ENCODE results near the gene FXYD3. TPM values are rescaled to one million over a fixed set of nuclear protein-coding genes. Genes with fewer than 3 reads are reported as not detected.

Gene FXYD3
- total and polyA plus RNA-seq, 4 donors: 0.32 to 0.45 TPM; not detected in 2

- no peak overlapping the region for H3K4me3 ChIP-seq (ENCODE audit: low read depth in 1 of 3, low read length in 3 of 3)
- H3K27ac ChIP-seq (ENCODE audit: low read depth in 1 of 2, low read length in 2 of 2): no peak overlapping the region
- peaks cover 8 to 23% (median 16%) of the 10 kb centered on the region in 4 donors for H3K4me1 ChIP-seq (ENCODE audit: control insufficient read depth in 4 of 4, insufficient read depth in 4 of 4, low read length in 3 of 4)
- no peak for TF ChIP-seq GABPA (IDR thresholded peaks at IDR 0.05 in 1 of 2, conservative IDR thresholded peaks at IDR 0.05 in 1 of 2)
- no peak for TF ChIP-seq EGR1 (IDR thresholded peaks at IDR 0.05; ENCODE audit: low read depth in 2 of 2)
- TF ChIP-seq CTCF (IDR thresholded peaks at IDR 0.05; ENCODE audit: low read depth, low read length, missing input control): no peak
- no peak for TF ChIP-seq RAD21 (IDR thresholded peaks at IDR 0.05)
- TF ChIP-seq YY1 (IDR thresholded peaks at IDR 0.05): no peak
- TF ChIP-seq TAF1 (conservative IDR thresholded peaks at IDR 0.05): no peak
- TF ChIP-seq FOXA2 (IDR thresholded peaks at IDR 0.05): no peak
- no peak for TF ChIP-seq REST (IDR thresholded peaks at IDR 0.05)
- no peak for TF ChIP-seq SP1 (IDR thresholded peaks at IDR 0.05)
- no peak for TF ChIP-seq HNF4A (conservative IDR thresholded peaks at IDR 0.05)
- no peak for TF ChIP-seq JUND (IDR thresholded peaks at IDR 0.05)
- no peak for TF ChIP-seq HNF4G (IDR thresholded peaks at IDR 0.05)
- no peak for TF ChIP-seq ZBTB33 (IDR thresholded peaks at IDR 0.05)
- no peak for TF ChIP-seq ATF3 (IDR thresholded peaks at IDR 0.05)
- TF ChIP-seq RXRA (IDR thresholded peaks at IDR 0.05): no peak
- TF ChIP-seq MAX (IDR thresholded peaks at IDR 0.05): no peak
- TF ChIP-seq NR2F2 (IDR thresholded peaks at IDR 0.05): no peak
- TF ChIP-seq FOXA1 (IDR thresholded peaks at IDR 0.05): no peak
- no peaks in the 10 kb centered on the region for H3K27me3 ChIP-seq (ENCODE audit: control insufficient read depth in 4 of 4, insufficient read depth in 4 of 4, low read length in 3 of 4)
- H3K9ac ChIP-seq (ENCODE audit: low read depth in 1 of 2, low read length in 2 of 2): no peak overlapping the region
- WGBS: 30% methylated on average over 3 of the region's 3 CpGs
- H3K36me3 ChIP-seq (ENCODE audit: control insufficient read depth in 4 of 4, insufficient read depth in 3 of 4, low read depth in 1 of 4, low read length in 3 of 4): no peaks in the 10 kb centered on the region
- no peak for DNase-seq (ENCODE audit: low spot score)
- H3K9me3 ChIP-seq (ENCODE audit: control insufficient read depth in 4 of 4, low read length in 3 of 4): no peaks in the 10 kb centered on the region
These were observed 56.1 kb downstream of the FXYD3 start for GRCh38 chr19:35171730-35172129.

Small RNA genes lying within 50 kb of the gene (small RNA-seq; reads per million reads assigned to genes)
- not detected for gene AC020907.2

Other genes starting within 250 kb of the FXYD3 start
- 1 to 10 TPM; 1.8 TPM for gene ZNF30, start 188.9 kb upstream of the FXYD3 start, total RNA-seq
- gene ZNF30, start 188.9 kb upstream of the FXYD3 start, polyA plus RNA-seq: 1 to 10 TPM; 1.3 to 1.6 TPM
- 1 to 10 TPM; 4.8 to 4.9 TPM for gene ZNF792, start 151.6 kb upstream of the FXYD3 start, total RNA-seq
- 1 to 10 TPM in 1 of 2 donors, under 1 TPM in 1; 0.65 to 1.4 TPM for gene ZNF792, start 151.6 kb upstream of the FXYD3 start, polyA plus RNA-seq
- 10 to 100 TPM; 12.5 to 14.1 TPM for gene GRAMD1A, start 115.5 kb upstream of the FXYD3 start, total RNA-seq
- 1 to 10 TPM; 8.6 to 9.9 TPM for gene GRAMD1A, start 115.5 kb upstream of the FXYD3 start, polyA plus RNA-seq
- gene SCN1B, start 85.4 kb upstream of the FXYD3 start, total RNA-seq: 1 to 10 TPM; 2.0 to 4.9 TPM
- gene SCN1B, start 85.4 kb upstream of the FXYD3 start, polyA plus RNA-seq: 1 to 10 TPM; 1.6 to 5.8 TPM
- 100 to 1,000 TPM; 130 to 239 TPM for gene HPN, start 74.1 kb upstream of the FXYD3 start, total RNA-seq
- gene HPN, start 74.1 kb upstream of the FXYD3 start, polyA plus RNA-seq: 100 to 1,000 TPM; 430 to 535 TPM
- gene LGI4, start 19.2 kb downstream of the FXYD3 start, total RNA-seq: 1 to 10 TPM; 1.1 to 1.2 TPM
- 1 to 10 TPM in 1 of 2 donors, under 1 TPM in 1; 0.18 to 1.5 TPM for gene LGI4, start 19.2 kb downstream of the FXYD3 start, polyA plus RNA-seq
- gene FXYD1, start 23.0 kb downstream of the FXYD3 start, total RNA-seq: 10 to 100 TPM; 18.7 to 20.3 TPM
- gene FXYD1, start 23.0 kb downstream of the FXYD3 start, polyA plus RNA-seq: 100 to 1,000 TPM; 123 to 146 TPM
- under 1 TPM in 1 of 2 donors, not detected in 1; 0.08 TPM for gene FXYD7, start 27.4 kb downstream of the FXYD3 start, total RNA-seq
- under 1 TPM in 1 of 2 donors, not detected in 1; 0.09 TPM for gene FXYD7, start 27.4 kb downstream of the FXYD3 start, polyA plus RNA-seq
- 1 to 10 TPM; 2.2 to 2.8 TPM for gene FXYD5, start 38.9 kb downstream of the FXYD3 start, total RNA-seq
- gene FXYD5, start 38.9 kb downstream of the FXYD3 start, polyA plus RNA-seq: 10 to 100 TPM; 11.8 to 22.0 TPM
- under 1 TPM in 1 of 2 donors, not detected in 1; 0.17 TPM for gene FAM187B, start 112.9 kb downstream of the FXYD3 start, total RNA-seq
- not detected for gene FAM187B, start 112.9 kb downstream of the FXYD3 start, polyA plus RNA-seq
- gene LSR, start 133.2 kb downstream of the FXYD3 start, total RNA-seq: 10 to 100 TPM; 33.7 to 48.6 TPM
- gene LSR, start 133.2 kb downstream of the FXYD3 start, polyA plus RNA-seq: 100 to 1,000 TPM in 1 of 2 donors, 10 to 100 TPM in 1; 47.3 to 150 TPM
- gene USF2, start 153.1 kb downstream of the FXYD3 start, total RNA-seq: 10 to 100 TPM; 31.6 to 80.2 TPM
- 10 to 100 TPM; 22.8 to 85.9 TPM for gene USF2, start 153.1 kb downstream of the FXYD3 start, polyA plus RNA-seq
- gene HAMP, start 166.7 kb downstream of the FXYD3 start, total RNA-seq: 100 to 1,000 TPM in 1 of 2 donors, 10 to 100 TPM in 1; 18.8 to 204 TPM
- 1,000 to 10,000 TPM in 1 of 2 donors, 100 to 1,000 TPM in 1; 509 to 1,000 TPM for gene HAMP, start 166.7 kb downstream of the FXYD3 start, polyA plus RNA-seq
- 1 to 10 TPM in 1 of 2 donors, under 1 TPM in 1; 0.33 to 3.9 TPM for gene MAG, start 176.3 kb downstream of the FXYD3 start, total RNA-seq
- under 1 TPM in 1 of 2 donors, not detected in 1; 0.29 TPM for gene MAG, start 176.3 kb downstream of the FXYD3 start, polyA plus RNA-seq
- 1 to 10 TPM; 2.0 to 4.1 TPM for gene CD22, start 213.4 kb downstream of the FXYD3 start, total RNA-seq
- gene CD22, start 213.4 kb downstream of the FXYD3 start, polyA plus RNA-seq: under 1 TPM; 0.15 to 0.65 TPM
- not detected for gene FFAR1, start 232.1 kb downstream of the FXYD3 start, total RNA-seq
- not detected for gene FFAR1, start 232.1 kb downstream of the FXYD3 start, polyA plus RNA-seq
- under 1 TPM in 1 of 2 donors, not detected in 1; 0.33 TPM for gene FFAR3, start 242.6 kb downstream of the FXYD3 start, total RNA-seq
- gene FFAR3, start 242.6 kb downstream of the FXYD3 start, polyA plus RNA-seq: not detected

All from liver (tissue), 10 donors.